Thyroid gland (tissue), 4 donors: ENCODE measurements around the gene ZFAND3.
"Not testable (repeated sequence)": the region's sequence is repeated elsewhere in the genome, so short reads cannot be mapped to it uniquely, and the experiment has no call there.

Experiments used
- CTCF ChIP-seq, 6 experiments: fragments of 200-600 bp in 3 of 6; fragments of 450-650 bp in 3 of 6; sonication (generic) in 3 of 6; IDR thresholded peaks; one replicate each; pipeline ENCODE4 v1.5.1; 2016 to 2019; ENCODE audit warnings: antibody characterized with exemption in 6 of 6, mild to moderate bottlenecking in 2 of 6, inconsistent platforms in 1 of 6, moderate library complexity in 1 of 6
- POLR2A ChIP-seq, 2 donors: fragments of 450-650 bp; IDR thresholded peaks; one replicate each; pipeline ENCODE4 v1.6.1; 2017; ENCODE audit warnings: antibody characterized with exemption in 2 of 2, mild to moderate bottlenecking in 2 of 2, moderate library complexity in 1 of 2

DNA sequence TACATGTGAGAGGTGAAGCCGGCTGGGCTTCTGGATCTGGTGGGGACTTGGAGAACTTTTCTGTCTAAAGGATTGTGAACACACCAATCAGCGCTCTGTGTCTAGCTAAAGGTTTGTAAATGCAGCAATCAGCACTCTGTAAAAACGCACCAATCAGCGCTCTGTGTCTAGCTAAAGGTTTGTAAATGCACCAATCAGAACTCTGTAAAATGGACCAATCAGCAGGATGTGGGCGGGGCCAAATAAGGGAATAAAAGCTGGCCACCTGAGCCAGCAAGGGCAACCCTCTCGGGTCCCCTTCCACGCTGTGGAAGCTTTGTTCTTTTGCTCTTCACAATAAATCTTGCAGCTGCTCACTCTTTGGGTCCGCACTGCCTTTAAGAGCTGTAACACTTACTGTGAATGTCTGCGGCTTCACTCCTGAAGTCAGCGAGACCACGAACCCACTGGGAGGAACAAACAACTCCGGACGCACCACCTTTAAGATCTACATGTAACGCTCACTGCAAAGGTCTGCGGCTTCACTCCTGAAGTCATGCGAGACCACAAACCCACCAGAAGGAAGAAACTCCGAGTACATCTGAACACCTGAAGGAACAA is 143.1 kb downstream of the ZFAND3 start:
- not testable (repeated sequence) for TF ChIP-seq CTCF, POLR2A (IDR thresholded peaks at IDR 0.05)
